Endodermal cell (in vitro differentiated cells): ENCODE data around the gene DLX5. TPM values are rescaled to one million over a fixed set of nuclear protein-coding genes. Genes with fewer than 3 reads are reported as not detected.

ENCODE experiments used
- DNase-seq: peaks from one replicate; pipeline ENCODE4 v3.0.0-alpha.2; 2017
- H3K27ac ChIP-seq: 2 replicates; pipeline ENCODE4 v1.5.1; 2013; ENCODE audit warnings: mild to moderate bottlenecking, low read depth, low read length, moderate library complexity
- H3K27me3 ChIP-seq: 2 replicates; pipeline ENCODE4 v1.6.1; 2013; ENCODE audit warnings: mild to moderate bottlenecking, low read length, moderate library complexity; ENCODE audit not compliant: insufficient read depth, control insufficient read depth, poor library complexity, severe bottlenecking
- H3K36me3 ChIP-seq: 2 replicates; pipeline ENCODE4 v1.7.0; 2013; ENCODE audit warnings: mild to moderate bottlenecking, low read length, moderate library complexity; ENCODE audit not compliant: control insufficient read depth, insufficient read depth
- H3K4me1 ChIP-seq: one replicate; pipeline ENCODE4 v1.7.0; 2013; ENCODE audit warnings: low read length; ENCODE audit not compliant: control insufficient read depth, insufficient read depth
- H3K4me3 ChIP-seq: 2 replicates; pipeline ENCODE4 v1.5.1; 2013; ENCODE audit warnings: mild to moderate bottlenecking, low read length, moderate library complexity
- H3K9ac ChIP-seq: 2 replicates; pipeline ENCODE4 v1.6.1; 2013; ENCODE audit warnings: mild to moderate bottlenecking, low read length, moderate library complexity; ENCODE audit not compliant: poor library complexity, severe bottlenecking; ENCODE audit errors: extremely low read depth
- H3K9me3 ChIP-seq: 2 replicates; pipeline ENCODE4 v1.6.1; 2013; ENCODE audit warnings: mild to moderate bottlenecking, low read length, moderate library complexity; ENCODE audit not compliant: control insufficient read depth
- H3K27ac Mint-ChIP-seq: 2 replicates; pipeline ENCODE4 v1.8.0; 2020; ENCODE audit warnings: mixed read lengths
- H3K27me3 Mint-ChIP-seq: 2 replicates; pipeline ENCODE4 v1.8.0; 2021; ENCODE audit warnings: mild to moderate bottlenecking, mixed read lengths; ENCODE audit not compliant: insufficient read depth
- H3K36me3 Mint-ChIP-seq: 2 replicates; pipeline ENCODE4 v1.8.0; 2020; ENCODE audit warnings: low read depth, mixed read lengths
- H3K4me1 Mint-ChIP-seq: 2 replicates; pipeline ENCODE4 v1.8.0; 2020; ENCODE audit warnings: mixed read lengths
- H3K4me3 Mint-ChIP-seq: 2 replicates; pipeline ENCODE4 v1.8.0; 2020; ENCODE audit warnings: mild to moderate bottlenecking, moderate library complexity, mixed read lengths
- H3K9me3 Mint-ChIP-seq: 2 replicates; pipeline ENCODE4 v1.8.0; 2020; ENCODE audit warnings: mild to moderate bottlenecking, mixed read lengths
- WGBS, 2 experiments: methylation state at CpG; one replicate each; pipeline versions ENCODE4 v1.1.5 to v1.1.7; 2013; ENCODE audit warnings: missing lambda C conversion rate in 2 of 2, mixed read lengths in 1 of 2; ENCODE audit not compliant: insufficient coverage in 1 of 2, insufficient read length in 1 of 2; 5-methylcytosine and 5-hydroxymethylcytosine counted together
- total RNA-seq, 2 donors: library from RNA; stranded (reverse); fragmentation: NEBNext Ultra II Directional in 1 of 2; extraction: Animal tissue kit (Norgen Biotek cat#: 25700) in 1 of 2; gene quantifications; 2 replicates in 1 of 2; 3 replicates in 1 of 2; pipeline ENCODE4 v1.2.1, GENCODE V29; 2021
- TF ChIP-seq, protein P1 (sequence below): fragments of 200-600 bp; sonication (generic); conservative IDR thresholded peaks from 2 replicates; pipeline ENCODE4 v1.5.0; 2021; ENCODE audit warnings: antibody characterized with exemption, mild to moderate bottlenecking

Gene DLX5
- total RNA-seq, 2 donors from 2014 or later, result not detected

DNA sequence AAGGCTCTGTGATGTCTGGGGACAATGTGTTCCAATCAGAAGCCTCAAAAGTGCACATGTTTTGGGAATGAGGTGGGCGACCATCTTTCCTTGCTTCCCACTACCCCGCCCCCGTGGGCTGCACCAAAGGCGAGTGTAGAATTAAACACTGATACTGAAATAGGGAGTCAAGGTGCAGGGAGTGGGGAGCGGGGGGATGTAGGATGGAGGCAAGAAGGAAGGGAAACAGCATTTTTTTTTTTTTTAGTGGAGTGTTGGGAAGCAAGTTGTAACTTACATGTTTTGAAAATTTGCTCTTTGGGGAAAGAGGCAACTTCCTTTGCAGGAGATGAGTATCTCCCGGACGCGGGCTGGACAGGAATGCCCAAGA is 484 bp upstream of the DLX5 start:
- peak overlapping the region; percentile 83 for H3K4me3 ChIP-seq
- H3K27me3 ChIP-seq, result peaks cover 89% of the 10 kb centered on the region
- peaks cover 88% of the 10 kb centered on the region for H3K27me3 Mint-ChIP-seq
- H3K4me1 ChIP-seq, result peaks cover 10% of the 10 kb centered on the region
- peaks cover 55% of the 10 kb centered on the region for H3K4me1 Mint-ChIP-seq
- no peak overlapping the region for H3K9ac ChIP-seq
- no peak overlapping the region for H3K27ac Mint-ChIP-seq
- H3K27ac ChIP-seq, result no peak overlapping the region
- DNase-seq, result no peak
- peak overlapping the region; percentile 64 for H3K4me3 Mint-ChIP-seq
- H3K36me3 ChIP-seq, result no peaks in the 10 kb centered on the region
- H3K9me3 Mint-ChIP-seq, result no peaks in the 10 kb centered on the region
- WGBS, 2 experiments, result 6 to 8% methylated on average over 6 to 8 of the region's 8 CpGs
- TF ChIP-seq, protein P1, sequence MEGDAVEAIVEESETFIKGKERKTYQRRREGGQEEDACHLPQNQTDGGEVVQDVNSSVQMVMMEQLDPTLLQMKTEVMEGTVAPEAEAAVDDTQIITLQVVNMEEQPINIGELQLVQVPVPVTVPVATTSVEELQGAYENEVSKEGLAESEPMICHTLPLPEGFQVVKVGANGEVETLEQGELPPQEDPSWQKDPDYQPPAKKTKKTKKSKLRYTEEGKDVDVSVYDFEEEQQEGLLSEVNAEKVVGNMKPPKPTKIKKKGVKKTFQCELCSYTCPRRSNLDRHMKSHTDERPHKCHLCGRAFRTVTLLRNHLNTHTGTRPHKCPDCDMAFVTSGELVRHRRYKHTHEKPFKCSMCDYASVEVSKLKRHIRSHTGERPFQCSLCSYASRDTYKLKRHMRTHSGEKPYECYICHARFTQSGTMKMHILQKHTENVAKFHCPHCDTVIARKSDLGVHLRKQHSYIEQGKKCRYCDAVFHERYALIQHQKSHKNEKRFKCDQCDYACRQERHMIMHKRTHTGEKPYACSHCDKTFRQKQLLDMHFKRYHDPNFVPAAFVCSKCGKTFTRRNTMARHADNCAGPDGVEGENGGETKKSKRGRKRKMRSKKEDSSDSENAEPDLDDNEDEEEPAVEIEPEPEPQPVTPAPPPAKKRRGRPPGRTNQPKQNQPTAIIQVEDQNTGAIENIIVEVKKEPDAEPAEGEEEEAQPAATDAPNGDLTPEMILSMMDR, result no peak
- no peaks in the 10 kb centered on the region for H3K36me3 Mint-ChIP-seq
- no peaks in the 10 kb centered on the region for H3K9me3 ChIP-seq

- TF ChIP-seq, protein P1, result no peak
- H3K9me3 Mint-ChIP-seq, result no peaks in the 10 kb centered on the region
- H3K4me3 ChIP-seq, result peak overlapping the region; percentile 83
- peaks cover 14% of the 10 kb centered on the region for H3K4me1 ChIP-seq
- no peak overlapping the region for H3K4me3 Mint-ChIP-seq
- H3K9me3 ChIP-seq, result no peaks in the 10 kb centered on the region
- H3K36me3 ChIP-seq, result no peaks in the 10 kb centered on the region
- peaks cover 58% of the 10 kb centered on the region for H3K4me1 Mint-ChIP-seq
- peak; percentile 65 for DNase-seq
- no peak overlapping the region for H3K27ac ChIP-seq
- H3K9ac ChIP-seq, result no peak overlapping the region
- H3K27me3 Mint-ChIP-seq, result peaks cover 100% of the 10 kb centered on the region
- 4 to 5% methylated on average over 12 to 32 of the region's 35 CpGs for WGBS, 2 experiments
- H3K27ac Mint-ChIP-seq, result no peak overlapping the region
- peaks cover 100% of the 10 kb centered on the region for H3K27me3 ChIP-seq
- H3K36me3 Mint-ChIP-seq, result no peaks in the 10 kb centered on the region
These were observed 1.9 kb downstream of the DLX5 start for GRCh38 chr7:97022491-97023306.

DNA sequence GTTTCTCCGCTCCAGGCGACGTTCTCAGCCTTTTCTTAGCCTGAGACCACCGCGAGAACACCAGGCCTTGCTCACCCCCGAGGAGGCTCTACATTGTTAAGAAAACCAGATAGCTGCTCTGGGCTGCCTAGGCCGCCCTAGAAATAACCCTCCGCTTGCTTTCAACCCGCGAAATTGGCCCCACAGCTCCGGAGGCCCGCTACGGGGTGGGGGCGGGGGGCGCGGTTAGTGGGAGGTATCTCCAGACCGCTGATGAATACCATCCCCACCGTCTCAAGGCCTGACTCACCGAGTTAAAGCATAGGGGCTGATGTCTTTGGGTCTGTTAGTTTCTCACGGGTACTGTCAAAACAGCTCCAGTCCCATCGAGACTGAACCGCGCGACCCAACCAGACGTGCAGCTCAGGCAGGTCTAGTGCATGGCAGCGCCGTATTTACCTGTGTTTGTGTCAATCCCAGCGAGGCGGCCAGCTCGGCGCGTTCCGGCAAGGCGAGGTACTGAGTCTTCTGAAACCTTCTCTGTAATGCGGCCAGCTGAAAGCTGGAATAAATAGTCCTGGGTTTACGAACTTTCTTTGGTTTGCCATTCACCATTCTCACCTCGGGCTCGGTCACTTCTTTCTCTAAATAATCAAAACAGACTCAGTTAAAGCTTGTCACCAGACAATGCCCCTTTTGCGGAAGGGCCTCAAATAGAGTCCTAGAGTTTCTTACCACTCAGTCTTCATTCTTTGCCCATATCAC is 2.7 kb downstream of the DLX5 start:
- TF ChIP-seq, protein P1, result no peak
- Mint-ChIP-seq H3K36me3 (no peaks in the 10 kb centered on the region), H3K27me3 (peaks cover 100% of the 10 kb centered on the region), H3K27ac (no peak overlapping the region), H3K4me1 (peaks cover 59% of the 10 kb centered on the region), H3K4me3 (peak overlapping the region; percentile 47), H3K9me3 (no peaks in the 10 kb centered on the region)
- no peak for DNase-seq
- peaks cover 14% of the 10 kb centered on the region for H3K4me1 ChIP-seq
- H3K36me3 ChIP-seq, result no peaks in the 10 kb centered on the region
- no peak overlapping the region for H3K9ac ChIP-seq
- WGBS, 2 experiments, result 6 to 8% methylated on average over 34 to 39 of the region's 39 CpGs
- H3K9me3 ChIP-seq, result no peaks in the 10 kb centered on the region
- peak overlapping the region; percentile 83 for H3K4me3 ChIP-seq
- peaks cover 100% of the 10 kb centered on the region for H3K27me3 ChIP-seq
- H3K27ac ChIP-seq, result no peak overlapping the region
